ENCODE results near the gene WFDC1.

GRCh38 chr16:84351630-84352029 lies 57.0 kb downstream of the WFDC1 start:
- TF ChIP-seq CTCF (IDR thresholded peaks at IDR 0.05) (no peak), POLR2A (IDR thresholded peaks at IDR 0.05) (no peak), POLR2AphosphoS5 (IDR thresholded peaks at IDR 0.05) (no peak)
